HG02571 (cell line): ENCODE data around the gene DIP2B.

Experiments
- ATAC-seq: cut with Tn5 transposase; IDR thresholded peaks from one replicate; pipeline ENCODE4 v1.9.1; 2021; ENCODE audit warnings: mild to moderate bottlenecking, moderate library complexity; ENCODE audit not compliant: unreplicated experiment

Gene DIP2B

GRCh38 chr12:50635857-50636256 lies 131.1 kb downstream of the DIP2B start:
- ATAC-seq: no peak

- no peak for ATAC-seq
These were observed 131.7 kb downstream of the DIP2B start for GRCh38 chr12:50636505-50636904.

- ATAC-seq: no peak
These were observed 133.2 kb downstream of the DIP2B start for GRCh38 chr12:50637870-50638481.

- no peak for ATAC-seq
These were observed 133.7 kb downstream of the DIP2B start for GRCh38 chr12:50638482-50638880.

- no peak for ATAC-seq
These were observed 134.9 kb downstream of the DIP2B start for GRCh38 chr12:50639721-50640120.

- ATAC-seq: no peak
These were observed 135.6 kb downstream of the DIP2B start for GRCh38 chr12:50640321-50640939.

GRCh38 chr12:50641566-50641965 lies 136.8 kb downstream of the DIP2B start:
- no peak for ATAC-seq

- no peak for ATAC-seq
These were observed 137.3 kb downstream of the DIP2B start for GRCh38 chr12:50642035-50642451.

GRCh38 chr12:50642761-50643160 lies 138.0 kb downstream of the DIP2B start:
- ATAC-seq: no peak

- ATAC-seq: no peak
These were observed 142.2 kb downstream of the DIP2B start for GRCh38 chr12:50647031-50647430.

GRCh38 chr12:50647479-50647878 lies 142.7 kb downstream of the DIP2B start:
- no peak for ATAC-seq

GRCh38 chr12:50650285-50650684 lies 145.5 kb downstream of the DIP2B start:
- no peak for ATAC-seq

GRCh38 chr12:50655374-50655921 lies 150.7 kb downstream of the DIP2B start:
- no peak for ATAC-seq

GRCh38 chr12:50659260-50659659 lies 154.5 kb downstream of the DIP2B start:
- no peak for ATAC-seq

- no peak for ATAC-seq
These were observed 155.1 kb downstream of the DIP2B start for GRCh38 chr12:50659690-50660424.

GRCh38 chr12:50660425-50660822 lies 155.6 kb downstream of the DIP2B start:
- no peak for ATAC-seq

GRCh38 chr12:50661300-50662115 lies 156.7 kb downstream of the DIP2B start:
- peak; percentile 47 for ATAC-seq

- ATAC-seq: no peak
These were observed 157.3 kb downstream of the DIP2B start for GRCh38 chr12:50662116-50662510.

GRCh38 chr12:50665170-50665569 lies 160.4 kb downstream of the DIP2B start:
- ATAC-seq: no peak

GRCh38 chr12:50665609-50666008 lies 160.8 kb downstream of the DIP2B start:
- ATAC-seq: no peak

- no peak for ATAC-seq
These were observed 161.2 kb downstream of the DIP2B start for GRCh38 chr12:50666023-50666422.
